Activated CD8-positive, alpha-beta memory T cell treated with anti-CD3 and anti-CD28 coated beads for 24 hours (primary cell): ENCODE measurements around the gene STS.

Experiments
- DNase-seq: peaks from one replicate; pipeline ENCODE4 v3.0.0-alpha.2; 2020

Gene STS

GRCh38 chrX:7147413-7147977 is at the start of gene STS:
Gene STS (plus strand): TSS chrX:7147712. CDS start chrX:7253200, 105,488 bp downstream.
- DNase-seq: peak; percentile 86

GRCh38 chrX:7100022-7100421 is 47.5 kb upstream of the STS start:
- no peak for DNase-seq

- DNase-seq: no peak
These were observed 45.4 kb upstream of the STS start for GRCh38 chrX:7102119-7102518.

- no peak for DNase-seq
These were observed 40.9 kb upstream of the STS start for GRCh38 chrX:7106649-7107048.

GRCh38 chrX:7108030-7108429 is 39.5 kb upstream of the STS start:
- no peak for DNase-seq

GRCh38 chrX:7109049-7109531 is 38.4 kb upstream of the STS start:
- no peak for DNase-seq

- no peak for DNase-seq
These were observed 37.4 kb upstream of the STS start for GRCh38 chrX:7109838-7110793.

GRCh38 chrX:7110821-7111276 is 36.7 kb upstream of the STS start:
- no peak for DNase-seq

GRCh38 chrX:7111518-7111917 is 36.0 kb upstream of the STS start:
- DNase-seq: no peak

GRCh38 chrX:7112071-7112470 is 35.4 kb upstream of the STS start:
- DNase-seq: no peak

GRCh38 chrX:7115557-7115956 is 32.0 kb upstream of the STS start:
- no peak for DNase-seq

- DNase-seq: no peak
These were observed 31.4 kb upstream of the STS start for GRCh38 chrX:7116081-7116480.

GRCh38 chrX:7117587-7117986 is 29.9 kb upstream of the STS start:
- no peak for DNase-seq

GRCh38 chrX:7119950-7120877 is 27.3 kb upstream of the STS start:
- no peak for DNase-seq

GRCh38 chrX:7120878-7121219 is 26.7 kb upstream of the STS start:
- no peak for DNase-seq

- no peak for DNase-seq
These were observed 20.5 kb upstream of the STS start for GRCh38 chrX:7127056-7127455.

GRCh38 chrX:7131621-7132020 is 15.9 kb upstream of the STS start:
- DNase-seq: no peak

GRCh38 chrX:7132335-7133049 is 15.0 kb upstream of the STS start:
- DNase-seq: no peak

- no peak for DNase-seq
These were observed 14.5 kb upstream of the STS start for GRCh38 chrX:7133050-7133440.

- no peak for DNase-seq
These were observed 12.5 kb upstream of the STS start for GRCh38 chrX:7134981-7135380.

GRCh38 chrX:7139202-7140081 is 8.1 kb upstream of the STS start:
- DNase-seq: no peak
